Stimulated activated CD4-positive, alpha-beta T cell treated with anti-CD3 and anti-CD28 coated beads, Interleukin-2, amount 100 ng/mL, for 24 hours (primary cell): ENCODE results near the gene TMC1.
"Not testable (repeated sequence)": the region's sequence is repeated elsewhere in the genome, so short reads cannot be mapped to it uniquely, and the experiment has no call there.

Experiments used
- DNase-seq, 2 donors: peaks; one replicate each; pipeline ENCODE4 v3.0.0-alpha.2; 2020

The TMC1 gene

GRCh38 chr9:72827950-72828731, 306.7 kb downstream of the TMC1 start:
- no peak for DNase-seq

- DNase-seq: no peak
Measured at GRCh38 chr9:72834994-72835393, 313.6 kb downstream of the TMC1 start.

- no peak for DNase-seq
Measured at GRCh38 chr9:72836790-72837189, 315.4 kb downstream of the TMC1 start.

- no peak for DNase-seq
Measured at GRCh38 chr9:72839085-72839484, 317.7 kb downstream of the TMC1 start.

- no peak for DNase-seq
Measured at GRCh38 chr9:72843520-72844439, 322.4 kb downstream of the TMC1 start.

- no peak for DNase-seq
Measured at GRCh38 chr9:72844440-72844768, 323.0 kb downstream of the TMC1 start.

GRCh38 chr9:72845052-72845451, 323.6 kb downstream of the TMC1 start:
- not testable (repeated sequence) for DNase-seq

- not testable (repeated sequence) for DNase-seq
Measured at GRCh38 chr9:72850209-72850608, 328.8 kb downstream of the TMC1 start.

GRCh38 chr9:72855321-72855720, 333.9 kb downstream of the TMC1 start:
- DNase-seq: no peak

GRCh38 chr9:72855890-72856523, 334.6 kb downstream of the TMC1 start:
- DNase-seq: no peak

- DNase-seq: no peak
Measured at GRCh38 chr9:72856972-72857623, 335.7 kb downstream of the TMC1 start.

- no peak for DNase-seq
Measured at GRCh38 chr9:72857624-72857996, 336.2 kb downstream of the TMC1 start.

GRCh38 chr9:72858089-72858912, 336.9 kb downstream of the TMC1 start:
- DNase-seq: no peak

GRCh38 chr9:72862788-72863187, 341.4 kb downstream of the TMC1 start:
- DNase-seq: not testable (repeated sequence)

GRCh38 chr9:72863456-72864094, 342.2 kb downstream of the TMC1 start:
- DNase-seq: no peak

- no peak for DNase-seq
Measured at GRCh38 chr9:72864327-72864726, 342.9 kb downstream of the TMC1 start.

GRCh38 chr9:72871685-72872084, 350.3 kb downstream of the TMC1 start:
- DNase-seq: no peak

- no peak for DNase-seq
Measured at GRCh38 chr9:72872718-72873117, 351.3 kb downstream of the TMC1 start.

GRCh38 chr9:72873456-72873855, 352.0 kb downstream of the TMC1 start:
- DNase-seq: no peak

GRCh38 chr9:72874344-72874743, 352.9 kb downstream of the TMC1 start:
- DNase-seq: no peak

- DNase-seq: no peak
Measured at GRCh38 chr9:72875221-72875620, 353.8 kb downstream of the TMC1 start.

GRCh38 chr9:72880821-72881220, 359.4 kb downstream of the TMC1 start:
- DNase-seq: no peak
